Measurements from ENCODE around the gene GFAP.

GRCh38 chr17:44919411-44919810 lies 4.1 kb upstream of the GFAP start:
- TF ChIP-seq CTCF (conservative IDR thresholded peaks at IDR 0.05; ENCODE audit: low read depth, low read length) (no peak), EZH2 (IDR thresholded peaks at IDR 0.05; ENCODE audit: borderline replicate concordance, low read depth, low read length, poor library complexity, severe bottlenecking) (no peak)
